HCT116 (cell line): ENCODE data around the gene SFTPD. TPM values are rescaled to one million over a fixed set of nuclear protein-coding genes. Genes with fewer than 3 reads are reported as not detected.

Experiments
- ATAC-seq: fragments of 200-7000 bp; cut with Tn5 transposase; 2 replicates; pipeline ENCODE4 v1.9.1; 2020; ENCODE audit warnings: mild to moderate bottlenecking, moderate library complexity
- BruUV-seq: library from RNA; stranded (reverse); fragments of 400-500 nt; replicated peaks from 2 replicates; lab custom pipeline; 2021; lab: Mats Ljungman, UMichigan
- CTCF ChIA-PET: fragments of 300-600 bp; sonication (Branson Sonifier 250); formaldehyde crosslinking; loops from one replicate; lab custom pipeline; 2021; ENCODE audit warnings: antibody characterized with exemption; lab: Charles Lee
- POLR2A ChIA-PET: fragments of 300-600, 350-600 bp; sonication (Branson Sonifier 250); formaldehyde crosslinking; loops from one replicate; lab custom pipeline; 2021; ENCODE audit warnings: antibody characterized with exemption; lab: Charles Lee
- RAD21 ChIA-PET, 2 experiments: fragments of 300-600 bp; sonication (Branson Sonifier 250); formaldehyde crosslinking; loops; one replicate each; lab custom pipeline; 2023; ENCODE audit warnings: low total read pairs in 2 of 2; ENCODE audit not compliant: uncharacterized antibody in 2 of 2, unreplicated experiment in 2 of 2, low non-redundant PET in 1 of 2; lab: Charles Lee
- DNase-seq: peaks from one replicate; pipeline ENCODE4 v3.0.0-alpha.2; 2010; ENCODE audit warnings: low read depth, low spot score
- H2AFZ ChIP-seq: fragments of 200-600 bp; shearing (Covaris generic), sonication (generic); 2 replicates; pipeline ENCODE4 v1.6.1; 2017; ENCODE audit warnings: low read depth, mixed run types, mixed read lengths, antibody characterized with exemption, low read length; ENCODE audit not compliant: poor library complexity, severe bottlenecking
- H3K27ac ChIP-seq: 2 replicates; pipeline ENCODE4 v1.5.1; 2012; ENCODE audit warnings: low read depth, low read length
- H3K27me3 ChIP-seq: fragments of 200-600 bp; sonication (generic); 2 replicates; pipeline ENCODE4 v1.6.1; 2016; ENCODE audit warnings: mixed run types, low read length, mixed read lengths; ENCODE audit not compliant: insufficient read depth
- H3K36me3 ChIP-seq, 2 experiments: fragments of 200-500 bp in 1 of 2; fragments of 200-600 bp in 1 of 2; sonication (Bioruptor generic) in 1 of 2; sonication (generic) in 1 of 2; 2 replicates each; pipeline versions ENCODE4 v1.5.1 to v1.6.1; 2014 to 2016; ENCODE audit warnings: low read length in 2 of 2, inconsistent platforms in 1 of 2, mixed read lengths in 1 of 2, mixed run types in 1 of 2; ENCODE audit not compliant: insufficient read depth in 2 of 2, control insufficient read depth in 1 of 2
- H3K4me1 ChIP-seq, 2 experiments: fragments of 200-600 bp in 1 of 2; sonication (generic) in 1 of 2; 2 replicates each; pipeline versions ENCODE4 v1.5.1 to v1.6.1; 2012 to 2017; ENCODE audit warnings: low read length in 2 of 2, inconsistent platforms in 1 of 2, mild to moderate bottlenecking in 1 of 2, mixed read lengths in 1 of 2, mixed run types in 1 of 2, moderate library complexity in 1 of 2; ENCODE audit not compliant: insufficient read depth in 2 of 2, control insufficient read depth in 1 of 2
- H3K4me2 ChIP-seq: fragments of 200-600 bp; sonication (generic); 2 replicates; pipeline ENCODE4 v1.6.1; 2017; ENCODE audit warnings: mixed run types, low read length, mixed read lengths
- H3K4me3 ChIP-seq, 2 experiments: fragments of 200-600 bp in 1 of 2; sonication (generic) in 1 of 2; replicated peaks in 1 of 2; 2 replicates each; pipeline ENCODE4 v1.5.1; 2011 to 2016; ENCODE audit warnings: low read length in 2 of 2, control low read depth in 1 of 2, low read depth in 1 of 2, mild to moderate bottlenecking in 1 of 2, mixed read lengths in 1 of 2, mixed run types in 1 of 2
- H3K79me2 ChIP-seq: fragments of 200-600 bp; sonication (generic); 2 replicates; pipeline ENCODE4 v1.6.1; 2017; ENCODE audit warnings: mild to moderate bottlenecking, mixed run types, low read length, moderate library complexity, mixed read lengths; ENCODE audit not compliant: insufficient read depth
- H3K9ac ChIP-seq: fragments of 200-600 bp; sonication (generic); 2 replicates; pipeline ENCODE4 v1.6.1; 2016; ENCODE audit warnings: low read length, mixed read lengths
- H3K9me2 ChIP-seq: fragments of 200-600 bp; sonication (generic), shearing (Covaris generic); 2 replicates; pipeline ENCODE4 v1.6.1; 2017; ENCODE audit warnings: mixed run types, mild to moderate bottlenecking, moderate library complexity; ENCODE audit not compliant: insufficient read depth
- H3K9me3 ChIP-seq, 2 experiments: fragments of 200-500 bp in 1 of 2; fragments of 200-600 bp in 1 of 2; sonication (Bioruptor generic) in 1 of 2; sonication (generic) in 1 of 2; 2 replicates each; pipeline ENCODE4 v1.6.1; 2014 to 2017; ENCODE audit warnings: low read length in 2 of 2, mixed read lengths in 2 of 2, inconsistent platforms in 1 of 2, low read depth in 1 of 2, mild to moderate bottlenecking in 1 of 2, mixed run types in 1 of 2, moderate library complexity in 1 of 2; ENCODE audit not compliant: control insufficient read depth in 1 of 2, insufficient read depth in 1 of 2
- H4K20me1 ChIP-seq: fragments of 200-600 bp; sonication (generic), shearing (Covaris generic); 2 replicates; pipeline ENCODE4 v1.6.1; 2017; ENCODE audit warnings: mixed run types, mild to moderate bottlenecking, moderate library complexity; ENCODE audit not compliant: insufficient read depth
- CBX3 ChIP-seq: IDR thresholded peaks from 2 replicates; pipeline ENCODE4 v1.6.1; 2012; ENCODE audit warnings: low read depth
- CTCF ChIP-seq, 3 experiments: fragments of 200-600 bp in 1 of 3; sonication (generic) in 1 of 3; IDR thresholded peaks in 2 of 3; conservative IDR thresholded peaks in 1 of 3; 2 replicates each; pipeline ENCODE4 v1.5.1; 2012 to 2017; ENCODE audit warnings: low read depth in 2 of 3, low read length in 2 of 3, antibody characterized with exemption in 1 of 3, borderline replicate concordance in 1 of 3, control low read depth in 1 of 3, mild to moderate bottlenecking in 1 of 3, mixed read lengths in 1 of 3, mixed run types in 1 of 3, moderate library complexity in 1 of 3; ENCODE audit not compliant: insufficient read depth in 1 of 3
- EGR1 ChIP-seq: IDR thresholded peaks from 2 replicates; pipeline ENCODE4 v1.6.1; 2012; ENCODE audit warnings: low read depth
- POLR2AphosphoS5 ChIP-seq: IDR thresholded peaks from 2 replicates; pipeline ENCODE4 v1.6.1; 2011; ENCODE audit warnings: mild to moderate bottlenecking, low read depth, low read length, moderate library complexity
- SP1 ChIP-seq: IDR thresholded peaks from 2 replicates; pipeline ENCODE4 v1.6.1; 2012; ENCODE audit warnings: low read depth
- YY1 ChIP-seq: IDR thresholded peaks from 2 replicates; pipeline ENCODE4 v1.6.1; 2011; ENCODE audit warnings: low read length, low read depth, moderate library complexity, mild to moderate bottlenecking; ENCODE audit not compliant: insufficient replicate concordance; ENCODE audit errors: extremely low read depth
- ZFX ChIP-seq: fragments of 450-650 bp; IDR thresholded peaks from 2 replicates; pipeline ENCODE4 v1.6.1; 2017
- ZNF274 ChIP-seq: fragments of 200-500 bp; sonication (Bioruptor generic); IDR thresholded peaks from 2 replicates; pipeline ENCODE4 v1.6.1; 2014; ENCODE audit warnings: mild to moderate bottlenecking, low read depth, low read length, inconsistent platforms
- intact Hi-C: fragments of 100-400 bp; cut with micrococcal nuclease; formaldehyde crosslinking; loops from 2 replicates; pipeline ENCODE4 v1.10.0; 2022
- total RNA-seq: library from RNA; stranded (reverse); gene quantifications from one replicate; pipeline ENCODE4 v1.2.1, GENCODE V29; 2021; ENCODE audit not compliant: unreplicated experiment

SFTPD gene
- total RNA-seq, 1 experiment from 2014 or later, result 0.66 TPM

- peaks cover 3 to 29% of the 10 kb centered on the region in 2 experiments for H3K4me1 ChIP-seq
- no TSS peak for BruUV-seq
- no peaks in the 10 kb centered on the region for H3K9me3 ChIP-seq
- peak overlapping the region; percentile 88 for H2AFZ ChIP-seq
- peak overlapping the region; percentile 20; the same call in 1 of the 2 replicates for H3K27ac ChIP-seq
- intact Hi-C loops, result no loop called here
- H3K36me3 ChIP-seq, result no peaks in the 10 kb centered on the region
- H4K20me1 ChIP-seq, result no peaks in the 10 kb centered on the region
- no peaks in the 10 kb centered on the region for H3K27me3 ChIP-seq
- H3K4me2 ChIP-seq, result peak overlapping the region; percentile 89
- peak; percentile 23 for DNase-seq
- ChIA-PET RAD21 (no interaction called here), POLR2A (no interaction called here), CTCF (no interaction called here)
- peak; percentile 94 for ATAC-seq
- TF ChIP-seq SP1 (no peak), POLR2AphosphoS5 (peak; percentile 56), CTCF (IDR thresholded peaks at IDR 0.05 in 2 of 3, conservative IDR thresholded peaks at IDR 0.05 in 1 of 3; ENCODE audit: borderline replicate concordance in 1 of 3, insufficient read depth in 1 of 3, low read depth in 2 of 3, low read length in 2 of 3) (peak in 2 of 3 experiments; percentile 19 to 20; a peak in 2 of 6 replicates), ZNF274 (no peak), ZFX (peak; percentile 35; the same call in 1 of the 2 replicates), YY1 (peak; percentile 49), EGR1 (0 out of 2 replicates have a peak, but pooled peaks have one; percentile 37), CBX3 (peak; percentile 32; the same call in 1 of the 2 replicates)
- peak overlapping the region; percentile 48 to 61 for H3K4me3 ChIP-seq
- peak overlapping the region; percentile 47 for H3K9ac ChIP-seq
- H3K9me2 ChIP-seq, result no peaks in the 10 kb centered on the region
- no peaks in the 10 kb centered on the region for H3K79me2 ChIP-seq
Observed at GRCh38 chr10:79981450-79982361, 32.8 kb upstream of the SFTPD start.
